Panc1 (cell line): ENCODE data around the gene PKMYT1.

Experiments
- POLR2AphosphoS5 ChIP-seq: IDR thresholded peaks from 2 replicates; pipeline ENCODE4 v1.6.1; 2012; ENCODE audit warnings: mild to moderate bottlenecking, low read depth, low read length, moderate library complexity
- SIN3A ChIP-seq: IDR thresholded peaks from 2 replicates; pipeline ENCODE4 v1.6.1; 2012; ENCODE audit warnings: low read depth, mild to moderate bottlenecking, low read length, moderate library complexity, borderline replicate concordance; ENCODE audit not compliant: insufficient read depth
- TCF7L2 ChIP-seq: IDR thresholded peaks from 2 replicates; pipeline ENCODE4 v1.6.1; 2011; ENCODE audit warnings: mild to moderate bottlenecking, low read depth, low read length, inconsistent platforms
- TF ChIP-seq, protein P1 (sequence below): fragments of 450-650 bp; IDR thresholded peaks from 2 replicates; pipeline ENCODE4 v1.5.1; 2017; ENCODE audit warnings: mild to moderate bottlenecking
- TF ChIP-seq, protein P2 (sequence below), 2 experiments: IDR thresholded peaks; 2 replicates each; pipeline ENCODE4 v1.6.1; 2011 to 2012; ENCODE audit warnings: low read depth in 2 of 2, control low read depth in 1 of 2, low read length in 1 of 2, mild to moderate bottlenecking in 1 of 2, moderate library complexity in 1 of 2; ENCODE audit not compliant: insufficient read depth in 1 of 2

GRCh38 chr16:2960183-2961010 is 19.8 kb downstream of the PKMYT1 start:
- TF ChIP-seq, protein P1, sequence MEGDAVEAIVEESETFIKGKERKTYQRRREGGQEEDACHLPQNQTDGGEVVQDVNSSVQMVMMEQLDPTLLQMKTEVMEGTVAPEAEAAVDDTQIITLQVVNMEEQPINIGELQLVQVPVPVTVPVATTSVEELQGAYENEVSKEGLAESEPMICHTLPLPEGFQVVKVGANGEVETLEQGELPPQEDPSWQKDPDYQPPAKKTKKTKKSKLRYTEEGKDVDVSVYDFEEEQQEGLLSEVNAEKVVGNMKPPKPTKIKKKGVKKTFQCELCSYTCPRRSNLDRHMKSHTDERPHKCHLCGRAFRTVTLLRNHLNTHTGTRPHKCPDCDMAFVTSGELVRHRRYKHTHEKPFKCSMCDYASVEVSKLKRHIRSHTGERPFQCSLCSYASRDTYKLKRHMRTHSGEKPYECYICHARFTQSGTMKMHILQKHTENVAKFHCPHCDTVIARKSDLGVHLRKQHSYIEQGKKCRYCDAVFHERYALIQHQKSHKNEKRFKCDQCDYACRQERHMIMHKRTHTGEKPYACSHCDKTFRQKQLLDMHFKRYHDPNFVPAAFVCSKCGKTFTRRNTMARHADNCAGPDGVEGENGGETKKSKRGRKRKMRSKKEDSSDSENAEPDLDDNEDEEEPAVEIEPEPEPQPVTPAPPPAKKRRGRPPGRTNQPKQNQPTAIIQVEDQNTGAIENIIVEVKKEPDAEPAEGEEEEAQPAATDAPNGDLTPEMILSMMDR = no peak
- no peak for TF ChIP-seq POLR2AphosphoS5
- TF ChIP-seq SIN3A = no peak
- no peak for TF ChIP-seq TCF7L2
- TF ChIP-seq, protein P2, sequence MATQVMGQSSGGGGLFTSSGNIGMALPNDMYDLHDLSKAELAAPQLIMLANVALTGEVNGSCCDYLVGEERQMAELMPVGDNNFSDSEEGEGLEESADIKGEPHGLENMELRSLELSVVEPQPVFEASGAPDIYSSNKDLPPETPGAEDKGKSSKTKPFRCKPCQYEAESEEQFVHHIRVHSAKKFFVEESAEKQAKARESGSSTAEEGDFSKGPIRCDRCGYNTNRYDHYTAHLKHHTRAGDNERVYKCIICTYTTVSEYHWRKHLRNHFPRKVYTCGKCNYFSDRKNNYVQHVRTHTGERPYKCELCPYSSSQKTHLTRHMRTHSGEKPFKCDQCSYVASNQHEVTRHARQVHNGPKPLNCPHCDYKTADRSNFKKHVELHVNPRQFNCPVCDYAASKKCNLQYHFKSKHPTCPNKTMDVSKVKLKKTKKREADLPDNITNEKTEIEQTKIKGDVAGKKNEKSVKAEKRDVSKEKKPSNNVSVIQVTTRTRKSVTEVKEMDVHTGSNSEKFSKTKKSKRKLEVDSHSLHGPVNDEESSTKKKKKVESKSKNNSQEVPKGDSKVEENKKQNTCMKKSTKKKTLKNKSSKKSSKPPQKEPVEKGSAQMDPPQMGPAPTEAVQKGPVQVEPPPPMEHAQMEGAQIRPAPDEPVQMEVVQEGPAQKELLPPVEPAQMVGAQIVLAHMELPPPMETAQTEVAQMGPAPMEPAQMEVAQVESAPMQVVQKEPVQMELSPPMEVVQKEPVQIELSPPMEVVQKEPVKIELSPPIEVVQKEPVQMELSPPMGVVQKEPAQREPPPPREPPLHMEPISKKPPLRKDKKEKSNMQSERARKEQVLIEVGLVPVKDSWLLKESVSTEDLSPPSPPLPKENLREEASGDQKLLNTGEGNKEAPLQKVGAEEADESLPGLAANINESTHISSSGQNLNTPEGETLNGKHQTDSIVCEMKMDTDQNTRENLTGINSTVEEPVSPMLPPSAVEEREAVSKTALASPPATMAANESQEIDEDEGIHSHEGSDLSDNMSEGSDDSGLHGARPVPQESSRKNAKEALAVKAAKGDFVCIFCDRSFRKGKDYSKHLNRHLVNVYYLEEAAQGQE (IDR thresholded peaks at IDR 0.05; ENCODE audit: insufficient read depth in 1 of 2, low read depth in 2 of 2, low read length in 1 of 2) = no peak
